GM10266 (cell line): ENCODE results near the gene VILL.

Experiments used
- DNase-seq: peaks from one replicate; pipeline ENCODE4 v3.0.0; 2012; ENCODE audit errors: extremely low spot score
- TF ChIP-seq, protein P1 (sequence below): IDR thresholded peaks from 2 replicates; pipeline ENCODE4 v1.5.1; 2012; ENCODE audit warnings: mild to moderate bottlenecking, low read depth; ENCODE audit not compliant: control insufficient read depth, insufficient read depth; ENCODE audit errors: missing control alignments

VILL gene

DNA sequence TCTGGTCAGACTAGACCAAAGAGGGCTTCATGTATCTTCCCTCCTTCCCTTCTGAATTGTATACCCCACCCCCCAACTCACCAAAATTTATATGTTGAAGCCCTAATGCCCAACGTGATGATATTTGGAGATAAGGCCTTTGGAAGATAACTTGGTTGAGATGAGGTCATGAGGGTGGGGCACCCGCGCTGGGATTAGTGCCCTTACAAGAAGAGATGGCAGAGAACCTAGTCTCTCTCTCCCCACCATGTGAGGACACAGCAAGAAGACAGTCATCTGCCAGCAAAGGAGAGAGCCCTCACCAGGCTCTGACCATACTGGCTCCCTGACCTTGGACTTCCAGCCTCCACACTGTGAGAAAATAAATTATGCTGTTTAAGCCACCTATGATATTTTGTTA, 25.4 kb downstream of the VILL start:
- TF ChIP-seq, protein P1, sequence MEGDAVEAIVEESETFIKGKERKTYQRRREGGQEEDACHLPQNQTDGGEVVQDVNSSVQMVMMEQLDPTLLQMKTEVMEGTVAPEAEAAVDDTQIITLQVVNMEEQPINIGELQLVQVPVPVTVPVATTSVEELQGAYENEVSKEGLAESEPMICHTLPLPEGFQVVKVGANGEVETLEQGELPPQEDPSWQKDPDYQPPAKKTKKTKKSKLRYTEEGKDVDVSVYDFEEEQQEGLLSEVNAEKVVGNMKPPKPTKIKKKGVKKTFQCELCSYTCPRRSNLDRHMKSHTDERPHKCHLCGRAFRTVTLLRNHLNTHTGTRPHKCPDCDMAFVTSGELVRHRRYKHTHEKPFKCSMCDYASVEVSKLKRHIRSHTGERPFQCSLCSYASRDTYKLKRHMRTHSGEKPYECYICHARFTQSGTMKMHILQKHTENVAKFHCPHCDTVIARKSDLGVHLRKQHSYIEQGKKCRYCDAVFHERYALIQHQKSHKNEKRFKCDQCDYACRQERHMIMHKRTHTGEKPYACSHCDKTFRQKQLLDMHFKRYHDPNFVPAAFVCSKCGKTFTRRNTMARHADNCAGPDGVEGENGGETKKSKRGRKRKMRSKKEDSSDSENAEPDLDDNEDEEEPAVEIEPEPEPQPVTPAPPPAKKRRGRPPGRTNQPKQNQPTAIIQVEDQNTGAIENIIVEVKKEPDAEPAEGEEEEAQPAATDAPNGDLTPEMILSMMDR, result no peak
- DNase-seq, result no peak

DNA sequence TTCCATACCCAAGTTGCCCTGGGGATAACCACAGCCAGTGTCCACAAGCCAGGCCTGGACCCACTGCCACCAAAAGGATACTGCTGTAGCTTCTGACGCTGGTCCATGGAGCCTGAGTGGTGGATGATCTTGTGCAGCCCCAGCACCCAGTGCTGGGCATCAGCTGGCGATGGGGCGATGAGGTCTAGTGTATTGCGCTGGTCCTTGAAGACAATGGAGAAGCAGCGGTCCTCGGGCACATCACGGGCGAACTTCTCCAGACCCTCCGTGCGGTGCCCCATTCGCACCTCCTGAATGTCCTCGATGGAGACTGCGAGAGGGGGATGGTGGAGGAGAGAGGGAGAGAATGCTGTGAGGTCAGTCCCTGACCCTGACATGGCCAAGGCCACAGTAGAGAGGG, 25.8 kb downstream of the VILL start:
- no peak for DNase-seq
- TF ChIP-seq, protein P1, result no peak

DNA sequence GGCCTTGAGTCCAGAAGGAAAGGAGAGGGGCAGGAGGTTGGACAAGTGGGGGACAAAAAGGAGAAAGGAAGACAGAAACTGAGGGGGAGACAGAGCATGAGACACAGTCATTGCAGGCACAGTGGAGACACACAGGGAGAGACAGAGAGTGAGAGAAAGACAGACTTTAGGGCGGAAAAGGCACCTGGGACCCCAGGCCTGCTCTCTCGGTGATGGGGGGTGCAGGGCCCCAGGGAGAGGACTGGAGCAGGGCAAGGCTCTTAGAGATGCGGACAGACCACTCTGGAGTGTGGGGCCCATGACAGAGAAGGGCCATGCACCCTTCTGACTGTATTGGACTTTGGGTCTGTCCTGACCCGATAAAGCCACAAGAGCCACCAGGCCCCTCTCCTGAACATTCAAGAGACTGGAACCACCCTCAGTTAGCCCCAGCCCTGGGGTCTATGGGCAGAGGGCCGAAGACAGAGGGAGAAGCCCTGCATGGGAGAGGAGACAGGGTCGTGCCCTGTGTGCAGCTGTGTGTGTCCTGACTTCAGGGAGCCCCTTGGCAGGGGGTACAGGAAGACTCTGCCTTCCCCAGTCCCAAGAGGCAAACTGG, 26.4 kb downstream of the VILL start:
- TF ChIP-seq, protein P1, result no peak
- DNase-seq, result no peak

DNA sequence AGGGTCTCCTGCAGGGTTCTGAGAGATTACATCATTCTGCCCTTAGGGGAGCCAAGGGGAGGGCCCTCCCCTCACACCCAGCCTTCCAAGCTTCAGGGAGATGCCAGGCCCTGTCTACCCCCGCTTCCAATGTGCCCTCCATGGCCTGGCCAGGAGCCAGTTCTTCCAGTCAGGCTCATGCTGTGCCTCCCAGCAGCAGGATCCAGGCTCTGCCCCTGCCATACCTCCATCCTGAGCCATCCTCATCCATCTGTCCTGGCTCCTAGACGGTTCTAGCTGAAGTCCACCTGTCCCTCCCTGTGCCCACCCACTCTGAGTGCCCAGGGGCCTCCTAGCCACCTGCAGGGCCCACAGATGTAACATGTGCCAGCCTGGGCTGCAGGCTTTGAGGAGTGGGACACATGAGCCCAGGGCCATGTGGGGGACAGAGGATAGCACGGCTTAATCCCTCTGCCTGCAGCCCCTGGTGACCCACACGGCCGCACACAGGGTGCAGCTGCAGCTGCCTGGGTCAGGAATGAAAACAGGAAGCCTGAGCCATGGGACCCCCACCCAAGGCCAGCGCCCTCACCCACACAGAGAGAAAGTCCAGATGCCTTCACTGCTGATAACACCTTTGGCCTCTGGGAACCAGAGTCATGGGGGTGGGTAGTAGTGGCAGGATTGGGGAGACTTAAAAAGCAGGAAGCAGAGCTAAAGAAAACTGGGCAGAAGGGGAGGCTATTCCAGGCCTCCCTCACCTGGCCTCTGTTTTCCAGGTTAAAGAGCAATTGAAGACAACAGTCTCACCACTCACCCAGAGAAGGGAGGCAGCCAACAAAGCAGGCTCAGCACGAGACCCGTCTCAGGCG, 27.1 kb downstream of the VILL start:
- no peak for DNase-seq
- TF ChIP-seq, protein P1, result no peak

DNA sequence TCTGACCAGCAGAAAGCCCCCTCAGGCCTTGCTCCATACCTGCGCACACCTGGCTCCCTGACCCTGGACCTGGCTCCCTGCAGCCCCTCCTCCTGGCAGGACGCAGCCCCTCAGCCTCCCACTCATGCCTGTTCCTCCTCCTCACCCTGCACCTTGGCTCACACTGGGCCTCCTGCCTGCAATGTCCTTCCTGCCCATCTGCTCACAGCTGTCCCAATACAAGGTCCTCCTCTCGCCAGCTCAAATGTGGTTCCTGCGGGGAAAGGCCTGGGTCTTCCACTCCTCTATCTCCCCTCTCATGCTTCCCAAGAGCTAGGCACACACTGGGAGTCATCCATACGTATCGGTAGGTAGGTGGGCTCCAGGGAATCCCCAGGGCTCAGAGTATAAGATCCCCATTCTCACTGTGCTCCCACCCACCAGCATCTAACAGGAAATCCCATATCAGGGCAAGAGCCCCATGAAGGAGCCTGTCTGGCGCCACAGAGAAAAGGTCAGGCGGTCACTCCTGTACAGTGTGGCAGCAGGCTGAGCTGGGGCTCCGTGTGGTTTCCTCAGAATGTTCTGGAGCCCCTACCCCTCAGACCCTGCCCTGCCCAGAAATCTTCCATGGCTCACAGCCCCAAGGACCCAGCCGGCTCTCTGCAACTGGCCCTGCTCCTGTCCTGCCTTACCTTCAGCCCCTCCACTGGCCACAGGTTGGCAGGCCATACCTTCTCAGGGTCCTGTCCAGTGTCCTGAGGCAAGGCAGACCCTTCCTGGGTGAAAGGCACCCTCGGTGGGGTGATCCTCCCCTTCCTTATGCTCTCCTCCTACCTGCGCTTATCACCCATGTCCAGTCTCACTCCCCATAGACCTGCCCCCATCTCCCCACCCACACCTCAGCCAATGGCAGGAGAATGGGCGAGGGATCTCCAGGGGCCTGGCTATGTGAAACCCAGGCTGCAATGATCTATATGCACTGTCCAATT, 28.0 kb downstream of the VILL start:
- TF ChIP-seq, protein P1, result no peak
- no peak for DNase-seq

DNA sequence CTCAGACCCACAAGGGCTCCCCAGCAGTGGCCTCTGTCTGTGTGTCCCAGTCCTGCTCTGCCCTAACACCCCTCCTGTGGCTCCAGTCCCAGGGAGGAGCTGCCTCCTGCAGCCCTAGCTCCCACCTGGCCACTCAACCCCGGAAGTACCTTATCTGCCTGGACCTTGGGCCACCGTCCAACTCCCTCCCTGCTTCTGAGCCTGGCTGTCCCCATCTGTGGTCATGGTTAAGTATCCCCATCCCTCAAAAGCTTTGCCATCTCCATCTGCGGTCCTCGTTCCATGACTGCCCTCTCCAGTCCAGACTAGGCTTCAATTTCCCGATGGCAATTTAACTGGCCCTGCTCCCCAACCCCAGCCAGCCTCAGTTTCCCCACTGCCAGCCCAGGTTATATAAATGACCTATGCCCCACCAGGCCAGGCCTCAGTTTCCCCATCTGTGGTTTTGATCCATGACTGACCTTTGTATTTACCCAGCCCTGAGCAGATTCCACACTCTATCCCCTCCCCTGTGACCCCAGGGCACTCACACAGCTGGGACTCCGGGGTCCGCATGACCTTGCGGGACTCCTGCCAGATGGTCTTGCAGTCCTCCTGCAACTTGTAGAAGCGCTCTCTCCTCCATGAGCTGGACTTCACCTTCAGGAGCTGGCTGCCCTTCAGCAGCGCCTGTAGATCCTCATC, 29.2 kb downstream of the VILL start:
- no peak for DNase-seq
- TF ChIP-seq, protein P1, result no peak
